Uterus (tissue), 4 donors: Measurements from ENCODE around the gene RNF130. TPM values are rescaled to one million over a fixed set of nuclear protein-coding genes. Genes with fewer than 3 reads are reported as not detected.
A peak's percentile ranks its signal among the peaks of the same experiment; 100 is the strongest.

ENCODE experiments used
- DNase-seq, 2 donors: peaks; one replicate each; pipeline ENCODE4 v3.0.0-alpha.2; 2019 to 2020
- H3K27ac ChIP-seq, 2 donors: fragments of 200-600 bp; sonication (generic); 1 replicate in 1 of 2; 2 replicates in 1 of 2; pipeline ENCODE4 v1.5.1; 2016 to 2018
- H3K27me3 ChIP-seq, 2 donors: fragments of 200-600 bp; sonication (generic); one replicate each; pipeline ENCODE4 v1.5.1; 2018 to 2019; ENCODE audit warnings: control low read depth in 1 of 2
- H3K36me3 ChIP-seq, 2 donors: fragments of 200-600 bp; sonication (generic); one replicate each; pipeline ENCODE4 v1.5.1; 2019; ENCODE audit warnings: control low read depth in 1 of 2
- H3K4me1 ChIP-seq, 2 donors: fragments of 200-600 bp; sonication (generic); one replicate each; pipeline ENCODE4 v1.5.1; 2018 to 2019; ENCODE audit warnings: control low read depth in 1 of 2
- H3K4me3 ChIP-seq, 2 donors: fragments of 200-600 bp; sonication (generic); 1 replicate in 1 of 2; 2 replicates in 1 of 2; pipeline ENCODE4 v1.5.1; 2018 to 2019; ENCODE audit warnings: mild to moderate bottlenecking in 1 of 2
- H3K9me3 ChIP-seq, 2 donors: fragments of 200-600 bp; sonication (generic); one replicate each; pipeline ENCODE4 v1.5.1; 2019; ENCODE audit warnings: control low read depth in 1 of 2
- POLR2A ChIP-seq, 2 donors: fragments of 450-650 bp; IDR thresholded peaks; one replicate each; pipeline ENCODE4 v1.6.1; 2016; ENCODE audit warnings: antibody characterized with exemption in 2 of 2, mild to moderate bottlenecking in 1 of 2, moderate library complexity in 1 of 2
- intact Hi-C: fragments of 100-400 bp; cut with DNase I; formaldehyde crosslinking; loops from one replicate; pipeline ENCODE4 v1.15.1; 2023; ENCODE audit warnings: low total_unique reads
- total RNA-seq, 4 donors: library from RNA; depleted of rRNA in 3 of 4; stranded (reverse); fragments of >200 nt in 3 of 4; gene quantifications; one replicate each; pipeline versions ENCODE4 v1.1.0 to v1.2.4, GENCODE V29; 2014 to 2023
- TF ChIP-seq, protein P1 (sequence below), 4 experiments: fragments of 200-600 bp in 2 of 4; fragments of 450-650 bp in 2 of 4; sonication (generic) in 2 of 4; IDR thresholded peaks; one replicate each; pipeline ENCODE4 v1.5.1; 2016 to 2019; ENCODE audit warnings: antibody characterized with exemption in 4 of 4, mild to moderate bottlenecking in 2 of 4, moderate library complexity in 1 of 4
- donor health status: DM: yes; HTN: yes; CAD: no.

The RNF130 gene
- total RNA-seq, 4 donors from 2014 or later: 53.8 to 119 (median 85.8) TPM

- no peaks in the 10 kb centered on the region for H3K9me3 ChIP-seq
- H3K4me3 ChIP-seq: peak overlapping the region; percentile 56 to 62
- no peaks in the 10 kb centered on the region for H3K27me3 ChIP-seq
- no peaks in the 10 kb centered on the region for H3K4me1 ChIP-seq
- peak overlapping the region; percentile 94 to 95 for H3K27ac ChIP-seq
- intact Hi-C loops: no loop called here
- H3K36me3 ChIP-seq: no peaks in the 10 kb centered on the region
- TF ChIP-seq, protein P1, sequence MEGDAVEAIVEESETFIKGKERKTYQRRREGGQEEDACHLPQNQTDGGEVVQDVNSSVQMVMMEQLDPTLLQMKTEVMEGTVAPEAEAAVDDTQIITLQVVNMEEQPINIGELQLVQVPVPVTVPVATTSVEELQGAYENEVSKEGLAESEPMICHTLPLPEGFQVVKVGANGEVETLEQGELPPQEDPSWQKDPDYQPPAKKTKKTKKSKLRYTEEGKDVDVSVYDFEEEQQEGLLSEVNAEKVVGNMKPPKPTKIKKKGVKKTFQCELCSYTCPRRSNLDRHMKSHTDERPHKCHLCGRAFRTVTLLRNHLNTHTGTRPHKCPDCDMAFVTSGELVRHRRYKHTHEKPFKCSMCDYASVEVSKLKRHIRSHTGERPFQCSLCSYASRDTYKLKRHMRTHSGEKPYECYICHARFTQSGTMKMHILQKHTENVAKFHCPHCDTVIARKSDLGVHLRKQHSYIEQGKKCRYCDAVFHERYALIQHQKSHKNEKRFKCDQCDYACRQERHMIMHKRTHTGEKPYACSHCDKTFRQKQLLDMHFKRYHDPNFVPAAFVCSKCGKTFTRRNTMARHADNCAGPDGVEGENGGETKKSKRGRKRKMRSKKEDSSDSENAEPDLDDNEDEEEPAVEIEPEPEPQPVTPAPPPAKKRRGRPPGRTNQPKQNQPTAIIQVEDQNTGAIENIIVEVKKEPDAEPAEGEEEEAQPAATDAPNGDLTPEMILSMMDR (IDR thresholded peaks at IDR 0.05): no peak
- TF ChIP-seq POLR2A (IDR thresholded peaks at IDR 0.05): peak in 1 of 2 donors; percentile 11
- peak in 1 of 2 donors; percentile 30 for DNase-seq
These were observed 616 bp downstream of the RNF130 start for GRCh38 chr5:180070756-180071530.

GRCh38 chr5:180069589-180070247, 1.8 kb downstream of the RNF130 start:
- TF ChIP-seq POLR2A (IDR thresholded peaks at IDR 0.05): no peak
- TF ChIP-seq, protein P1 (IDR thresholded peaks at IDR 0.05): no peak
- peak overlapping the region in 1 of 2 donors; percentile 95 for H3K27ac ChIP-seq
- no peaks in the 10 kb centered on the region for H3K4me1 ChIP-seq
- no peaks in the 10 kb centered on the region for H3K27me3 ChIP-seq
- no peak for DNase-seq
- intact Hi-C loops: no loop called here
- no peak overlapping the region for H3K4me3 ChIP-seq
- no peaks in the 10 kb centered on the region for H3K36me3 ChIP-seq
- H3K9me3 ChIP-seq: no peaks in the 10 kb centered on the region

DNA sequence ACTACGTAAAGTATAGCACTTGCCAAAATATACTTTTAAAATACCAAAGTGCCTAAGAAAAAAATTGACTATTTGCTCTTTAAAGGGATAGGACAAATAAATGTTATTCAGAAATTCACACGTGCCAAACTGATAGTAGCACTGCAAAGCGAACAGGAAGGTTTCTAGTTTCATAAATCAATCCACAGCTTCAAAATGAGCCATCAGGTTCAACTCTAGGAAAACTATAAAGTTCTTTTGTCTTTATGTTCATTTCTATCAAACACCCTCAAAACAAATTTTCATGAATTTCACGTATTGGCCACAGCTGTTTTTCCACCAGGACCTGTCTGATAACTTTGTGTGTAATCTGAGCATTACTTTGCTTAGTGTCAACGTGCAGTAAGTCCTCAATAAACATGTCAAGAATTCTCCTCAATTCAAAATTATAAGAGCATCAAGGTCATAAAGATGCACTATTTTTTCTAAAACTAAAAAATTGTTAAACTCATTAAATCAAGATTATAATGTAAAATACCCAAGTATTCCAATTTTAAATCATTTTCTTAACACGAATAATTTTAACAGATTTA, 3.0 kb downstream of the RNF130 start:
- Histone ChIP-seq H3K4me3 (no peak overlapping the region), H3K27me3 (no peaks in the 10 kb centered on the region), H3K4me1 (no peaks in the 10 kb centered on the region), H3K9me3 (no peaks in the 10 kb centered on the region), H3K27ac (no peak overlapping the region), H3K36me3 (no peaks in the 10 kb centered on the region)
- intact Hi-C loops: no loop called here
- TF ChIP-seq, protein P1 (IDR thresholded peaks at IDR 0.05): no peak
- TF ChIP-seq POLR2A (IDR thresholded peaks at IDR 0.05): no peak
- DNase-seq: no peak

DNA sequence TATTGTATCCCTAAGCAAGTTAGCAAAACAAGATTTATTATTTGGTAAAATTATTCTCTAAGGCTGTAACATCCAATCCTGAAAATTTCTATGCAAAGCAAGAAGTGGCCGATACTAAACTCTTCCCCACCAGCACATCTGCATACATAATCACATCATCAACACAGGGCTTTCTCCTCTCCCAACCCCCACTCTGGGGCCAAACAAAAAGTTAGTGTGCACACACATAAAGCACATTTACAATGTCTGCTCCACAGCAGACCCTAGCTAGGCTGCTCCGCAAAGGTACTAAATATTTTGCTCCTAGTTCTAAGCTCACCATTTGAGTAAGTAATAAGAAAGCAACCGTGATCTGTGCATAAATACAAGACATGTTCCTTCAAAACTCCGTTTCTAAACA, 3.6 kb downstream of the RNF130 start:
- Histone ChIP-seq H3K36me3 (no peaks in the 10 kb centered on the region), H3K4me1 (no peaks in the 10 kb centered on the region), H3K9me3 (no peaks in the 10 kb centered on the region), H3K27ac (no peak overlapping the region), H3K27me3 (no peaks in the 10 kb centered on the region), H3K4me3 (no peak overlapping the region)
- TF ChIP-seq, protein P1 (IDR thresholded peaks at IDR 0.05): no peak
- no peak for DNase-seq
- intact Hi-C loops: no loop called here

GRCh38 chr5:180060192-180060591, 11.4 kb downstream of the RNF130 start:
- Histone ChIP-seq H3K27ac (no peak overlapping the region), H3K9me3 (no peaks in the 10 kb centered on the region), H3K27me3 (no peaks in the 10 kb centered on the region), H3K4me1 (no peaks in the 10 kb centered on the region), H3K36me3 (no peaks in the 10 kb centered on the region), H3K4me3 (no peak overlapping the region)
- TF ChIP-seq, protein P1 (IDR thresholded peaks at IDR 0.05): no peak
- TF ChIP-seq POLR2A (IDR thresholded peaks at IDR 0.05): no peak
- DNase-seq: no peak
- intact Hi-C loops: no loop called here
